K562 (cell line): Measurements from ENCODE around the gene PPM1D.
"Not testable (repeated sequence)": the region's sequence is repeated elsewhere in the genome, so short reads cannot be mapped to it uniquely, and the experiment has no call there.

Experiments
- FOXM1 ChIP-seq, 2 experiments: fragments of 450-650 bp in 1 of 2; sonication (generic) in 1 of 2; formaldehyde crosslinking in 1 of 2; IDR thresholded peaks; 2 replicates each; pipeline versions ENCODE4 v1.6.1 to v1.9.0; 2017 to 2022; ENCODE audit warnings: low read depth in 2 of 2, mild to moderate bottlenecking in 2 of 2, missing genetic modification reagents in 1 of 2, moderate library complexity in 1 of 2
- NFE2 ChIP-seq: IDR thresholded peaks from 2 replicates; pipeline ENCODE4 v1.6.1; 2014; ENCODE audit warnings: antibody characterized with exemption, low read depth
- SP1 ChIP-seq: sonication (generic); formaldehyde crosslinking; IDR thresholded peaks from 2 replicates; pipeline ENCODE4 v1.8.1; 2022; ENCODE audit warnings: mild to moderate bottlenecking, missing genetic modification reagents
- ZNF121 ChIP-seq: sonication (generic); formaldehyde crosslinking; conservative IDR thresholded peaks from 2 replicates; pipeline ENCODE4 v1.8.0; 2022; ENCODE audit warnings: missing genetic modification reagents
- TF ChIP-seq, protein P1 (sequence below): sonication (generic); formaldehyde crosslinking; IDR thresholded peaks from 2 replicates; pipeline ENCODE4 v1.9.0; 2022; ENCODE audit warnings: mild to moderate bottlenecking, missing genetic modification reagents
- TF ChIP-seq, protein P2 (sequence below), 2 experiments: fragments of 200-800 bp in 1 of 2; sonication (Bioruptor generic) in 1 of 2; sonication (generic) in 1 of 2; formaldehyde crosslinking in 1 of 2; IDR thresholded peaks in 1 of 2; conservative IDR thresholded peaks in 1 of 2; 2 replicates each; pipeline versions ENCODE4 v1.5.0 to v1.6.1; 2016 to 2020; ENCODE audit warnings: missing compliant biosample characterization in 1 of 2, missing genetic modification characterization in 1 of 2, missing genetic modification reagents in 1 of 2

DNA sequence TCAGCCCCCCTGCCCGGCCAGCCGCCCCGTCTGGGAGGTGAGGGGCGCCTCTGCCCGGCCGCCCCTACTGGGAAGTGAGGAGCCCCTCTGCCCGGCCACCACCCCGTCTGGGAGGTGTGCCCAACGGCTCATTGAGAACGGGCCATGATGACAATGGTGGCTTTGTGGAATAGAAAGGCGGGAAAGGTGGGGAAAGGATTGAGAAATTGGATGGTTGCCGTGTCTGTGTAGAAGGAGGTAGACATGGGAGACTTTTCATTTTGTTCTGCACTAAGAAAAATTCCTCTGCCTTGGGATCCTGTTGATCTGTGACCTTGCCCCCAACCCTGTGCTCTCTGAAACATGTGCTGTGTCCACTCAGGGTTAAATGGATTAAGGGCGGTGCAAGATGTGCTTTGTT, 47.7 kb upstream of the PPM1D start:
- TF ChIP-seq NFE2; ZNF121 (CRISPR knock-in tag); SP1; FOXM1 (IDR thresholded peaks at IDR 0.05; ENCODE audit: low read depth); FOXM1 (CRISPR knock-in tag; IDR thresholded peaks at IDR 0.05; ENCODE audit: low read depth): not testable (repeated sequence)
- TF ChIP-seq, protein P1, sequence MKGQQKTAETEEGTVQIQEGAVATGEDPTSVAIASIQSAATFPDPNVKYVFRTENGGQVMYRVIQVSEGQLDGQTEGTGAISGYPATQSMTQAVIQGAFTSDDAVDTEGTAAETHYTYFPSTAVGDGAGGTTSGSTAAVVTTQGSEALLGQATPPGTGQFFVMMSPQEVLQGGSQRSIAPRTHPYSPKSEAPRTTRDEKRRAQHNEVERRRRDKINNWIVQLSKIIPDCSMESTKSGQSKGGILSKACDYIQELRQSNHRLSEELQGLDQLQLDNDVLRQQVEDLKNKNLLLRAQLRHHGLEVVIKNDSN (CRISPR knock-in tag): not testable (repeated sequence)
- TF ChIP-seq, protein P2, sequence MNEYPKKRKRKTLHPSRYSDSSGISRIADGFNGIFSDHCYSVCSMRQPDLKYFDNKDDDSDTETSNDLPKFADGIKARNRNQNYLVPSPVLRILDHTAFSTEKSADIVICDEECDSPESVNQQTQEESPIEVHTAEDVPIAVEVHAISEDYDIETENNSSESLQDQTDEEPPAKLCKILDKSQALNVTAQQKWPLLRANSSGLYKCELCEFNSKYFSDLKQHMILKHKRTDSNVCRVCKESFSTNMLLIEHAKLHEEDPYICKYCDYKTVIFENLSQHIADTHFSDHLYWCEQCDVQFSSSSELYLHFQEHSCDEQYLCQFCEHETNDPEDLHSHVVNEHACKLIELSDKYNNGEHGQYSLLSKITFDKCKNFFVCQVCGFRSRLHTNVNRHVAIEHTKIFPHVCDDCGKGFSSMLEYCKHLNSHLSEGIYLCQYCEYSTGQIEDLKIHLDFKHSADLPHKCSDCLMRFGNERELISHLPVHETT (CRISPR knock-in tag; conservative IDR thresholded peaks at IDR 0.05 in 1 of 2, IDR thresholded peaks at IDR 0.05 in 1 of 2): not testable (repeated sequence)
